D721Med (cell line): ENCODE results near the gene C2orf49.

ENCODE experiments used
- DNase-seq: peaks from one replicate; pipeline ENCODE4 v3.0.0; 2011; ENCODE audit warnings: low spot score; ENCODE audit not compliant: insufficient read length
- FAIRE-seq: peaks from 2 replicates; lab custom pipeline; 2011; peaks lifted over from hg19 to GRCh38; lab: Jason Lieb, UNC
- CTCF ChIP-seq: IDR thresholded peaks from 2 replicates; pipeline ENCODE4 v1.5.1; 2012; ENCODE audit warnings: mild to moderate bottlenecking, control low read depth; ENCODE audit not compliant: insufficient read depth; ENCODE audit errors: missing control alignments

The C2orf49 gene

DNA sequence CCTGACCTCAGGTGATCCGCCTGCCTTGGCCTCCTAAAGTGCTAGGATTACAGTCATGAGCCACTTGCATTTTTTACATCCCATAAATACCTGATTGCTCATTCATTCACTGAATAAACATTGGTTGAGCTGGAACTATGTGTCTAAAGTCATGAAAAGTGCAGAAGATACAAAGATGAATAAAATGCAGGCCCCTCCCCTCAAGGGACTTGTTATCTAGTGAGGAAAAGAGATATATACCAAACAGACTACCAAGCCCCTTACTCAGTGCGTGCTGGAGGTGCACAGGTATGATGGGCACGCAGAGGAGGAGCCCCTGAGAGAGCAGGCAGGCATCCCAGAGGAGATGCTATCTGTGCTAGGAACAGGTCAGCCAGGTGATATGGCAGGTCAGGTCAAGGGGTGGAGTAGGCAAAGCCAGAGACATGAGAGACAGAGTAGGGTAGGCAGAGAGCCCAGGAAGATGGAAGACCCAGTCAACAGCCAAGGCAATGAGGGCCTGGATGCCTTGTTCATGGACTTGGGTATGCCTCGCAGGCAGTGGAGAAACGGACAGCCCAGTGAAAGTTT, 53.8 kb downstream of the C2orf49 start:
- FAIRE-seq (no peak), DNase-seq (no peak)
- no peak for TF ChIP-seq CTCF

- FAIRE-seq = no peak
Measured at GRCh38 chr2:105391763-105392662, 54.7 kb downstream of the C2orf49 start.

DNA sequence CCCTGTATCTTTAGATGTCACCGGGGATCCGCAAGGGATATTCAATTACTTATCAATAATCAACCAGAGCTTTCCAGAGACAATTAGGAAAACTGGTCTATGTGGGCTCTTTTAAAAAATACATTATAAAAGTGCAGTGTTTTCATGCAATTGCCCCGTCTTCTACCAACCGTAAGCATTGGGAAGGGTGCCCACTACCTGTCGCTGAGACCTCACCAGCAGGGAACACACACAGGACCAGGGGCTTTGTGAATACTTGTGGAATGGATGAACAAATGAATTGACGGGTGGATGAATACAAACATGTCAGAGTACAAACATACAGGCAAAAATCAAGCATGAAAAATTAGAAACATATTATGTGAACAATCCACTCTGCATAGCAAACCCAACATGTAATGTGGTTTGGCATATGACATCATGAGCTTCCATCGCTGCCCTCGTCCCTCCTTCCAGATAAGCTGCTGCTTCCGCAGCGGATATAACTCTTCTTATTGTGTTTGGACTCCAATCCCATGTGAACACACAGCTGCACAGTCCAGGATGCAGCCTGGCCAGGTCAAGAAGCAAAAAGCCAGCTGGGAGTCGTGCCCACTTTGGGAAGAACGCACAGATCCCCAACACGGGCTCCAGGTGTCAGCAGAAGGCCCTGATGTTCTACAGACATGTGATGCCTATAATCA, 56.2 kb downstream of the C2orf49 start:
- DNase-seq = no peak
- no peak for FAIRE-seq
- no peak for TF ChIP-seq CTCF

More at GRCh38 chr2:105391763-105392662, 54.7 kb downstream of the C2orf49 start:
- no peak for DNase-seq
- no peak for TF ChIP-seq CTCF

DNA sequence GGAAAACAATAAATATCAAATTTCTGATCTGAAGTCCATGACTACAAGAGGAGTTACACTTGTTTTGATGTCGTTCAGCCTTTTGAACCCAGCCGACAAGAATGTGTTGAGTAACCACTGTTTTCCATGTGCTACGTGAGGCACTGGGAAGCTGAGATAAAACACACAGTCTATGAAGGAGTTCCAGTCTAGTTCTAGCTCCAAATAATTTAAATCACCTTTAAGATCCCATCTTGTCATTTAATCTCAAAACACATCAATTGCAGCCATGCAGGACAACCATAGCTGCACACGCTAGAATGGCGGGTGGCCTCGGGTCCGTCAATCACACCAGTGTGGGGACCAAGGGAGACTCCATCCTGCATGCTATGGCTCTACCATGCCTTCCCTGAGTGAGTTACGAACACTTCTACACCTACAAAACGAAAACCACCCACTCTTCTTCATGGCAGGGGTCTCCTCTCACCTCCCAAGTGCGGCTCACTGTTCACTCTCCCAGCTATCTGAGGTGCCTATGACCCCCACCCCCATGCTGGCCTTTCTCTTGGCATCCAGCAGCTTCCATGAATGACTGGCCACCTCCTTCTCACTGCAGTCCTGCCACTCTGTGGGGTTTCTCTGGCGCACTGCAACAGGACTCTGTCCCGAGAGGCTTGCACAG, 57.7 kb downstream of the C2orf49 start:
- DNase-seq = no peak
- TF ChIP-seq CTCF = no peak
- no peak for FAIRE-seq

- FAIRE-seq = no peak
- no peak for TF ChIP-seq CTCF
- no peak for DNase-seq
Measured at GRCh38 chr2:105395691-105396090, 58.4 kb downstream of the C2orf49 start.

GRCh38 chr2:105396254-105397024, 59.1 kb downstream of the C2orf49 start:
- no peak for FAIRE-seq
- TF ChIP-seq CTCF = no peak
- no peak for DNase-seq
